ENCODE data around the gene RBM20.
"Not testable (repeated sequence)": the region's sequence is repeated elsewhere in the genome, so short reads cannot be mapped to it uniquely, and the experiment has no call there.

DNA sequence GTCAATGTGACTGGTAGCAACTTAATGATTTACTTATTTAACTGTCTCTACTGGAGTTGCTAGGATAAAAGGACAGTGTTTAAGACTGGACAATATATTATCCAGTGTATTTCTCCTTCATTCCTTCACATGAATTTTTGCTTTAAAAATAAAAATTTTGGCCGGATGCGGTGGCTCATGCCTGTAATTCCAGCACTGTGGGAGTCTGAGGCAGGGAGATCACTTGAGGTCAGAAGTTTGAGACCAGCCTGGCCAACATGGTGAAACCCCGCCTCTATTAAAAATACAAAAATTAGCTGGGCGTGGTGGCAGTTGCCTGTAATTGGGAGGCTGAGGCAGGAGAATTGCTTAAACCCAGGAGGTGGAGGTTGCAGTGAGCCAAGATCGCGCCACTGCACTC is 5.1 kb upstream of the RBM20 start:
- TF ChIP-seq, protein P1, sequence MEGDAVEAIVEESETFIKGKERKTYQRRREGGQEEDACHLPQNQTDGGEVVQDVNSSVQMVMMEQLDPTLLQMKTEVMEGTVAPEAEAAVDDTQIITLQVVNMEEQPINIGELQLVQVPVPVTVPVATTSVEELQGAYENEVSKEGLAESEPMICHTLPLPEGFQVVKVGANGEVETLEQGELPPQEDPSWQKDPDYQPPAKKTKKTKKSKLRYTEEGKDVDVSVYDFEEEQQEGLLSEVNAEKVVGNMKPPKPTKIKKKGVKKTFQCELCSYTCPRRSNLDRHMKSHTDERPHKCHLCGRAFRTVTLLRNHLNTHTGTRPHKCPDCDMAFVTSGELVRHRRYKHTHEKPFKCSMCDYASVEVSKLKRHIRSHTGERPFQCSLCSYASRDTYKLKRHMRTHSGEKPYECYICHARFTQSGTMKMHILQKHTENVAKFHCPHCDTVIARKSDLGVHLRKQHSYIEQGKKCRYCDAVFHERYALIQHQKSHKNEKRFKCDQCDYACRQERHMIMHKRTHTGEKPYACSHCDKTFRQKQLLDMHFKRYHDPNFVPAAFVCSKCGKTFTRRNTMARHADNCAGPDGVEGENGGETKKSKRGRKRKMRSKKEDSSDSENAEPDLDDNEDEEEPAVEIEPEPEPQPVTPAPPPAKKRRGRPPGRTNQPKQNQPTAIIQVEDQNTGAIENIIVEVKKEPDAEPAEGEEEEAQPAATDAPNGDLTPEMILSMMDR (IDR thresholded peaks at IDR 0.05), result not testable (repeated sequence)
- not testable (repeated sequence) for TF ChIP-seq CEBPB (IDR thresholded peaks at IDR 0.05); ZFP36 (IDR thresholded peaks at IDR 0.05; ENCODE audit: borderline replicate concordance, partially characterized antibody); POLR2A (IDR thresholded peaks at IDR 0.05; ENCODE audit: low read length); BHLHE40 (IDR thresholded peaks at IDR 0.05; ENCODE audit: low read depth, low read length)
- TF ChIP-seq, protein P2, sequence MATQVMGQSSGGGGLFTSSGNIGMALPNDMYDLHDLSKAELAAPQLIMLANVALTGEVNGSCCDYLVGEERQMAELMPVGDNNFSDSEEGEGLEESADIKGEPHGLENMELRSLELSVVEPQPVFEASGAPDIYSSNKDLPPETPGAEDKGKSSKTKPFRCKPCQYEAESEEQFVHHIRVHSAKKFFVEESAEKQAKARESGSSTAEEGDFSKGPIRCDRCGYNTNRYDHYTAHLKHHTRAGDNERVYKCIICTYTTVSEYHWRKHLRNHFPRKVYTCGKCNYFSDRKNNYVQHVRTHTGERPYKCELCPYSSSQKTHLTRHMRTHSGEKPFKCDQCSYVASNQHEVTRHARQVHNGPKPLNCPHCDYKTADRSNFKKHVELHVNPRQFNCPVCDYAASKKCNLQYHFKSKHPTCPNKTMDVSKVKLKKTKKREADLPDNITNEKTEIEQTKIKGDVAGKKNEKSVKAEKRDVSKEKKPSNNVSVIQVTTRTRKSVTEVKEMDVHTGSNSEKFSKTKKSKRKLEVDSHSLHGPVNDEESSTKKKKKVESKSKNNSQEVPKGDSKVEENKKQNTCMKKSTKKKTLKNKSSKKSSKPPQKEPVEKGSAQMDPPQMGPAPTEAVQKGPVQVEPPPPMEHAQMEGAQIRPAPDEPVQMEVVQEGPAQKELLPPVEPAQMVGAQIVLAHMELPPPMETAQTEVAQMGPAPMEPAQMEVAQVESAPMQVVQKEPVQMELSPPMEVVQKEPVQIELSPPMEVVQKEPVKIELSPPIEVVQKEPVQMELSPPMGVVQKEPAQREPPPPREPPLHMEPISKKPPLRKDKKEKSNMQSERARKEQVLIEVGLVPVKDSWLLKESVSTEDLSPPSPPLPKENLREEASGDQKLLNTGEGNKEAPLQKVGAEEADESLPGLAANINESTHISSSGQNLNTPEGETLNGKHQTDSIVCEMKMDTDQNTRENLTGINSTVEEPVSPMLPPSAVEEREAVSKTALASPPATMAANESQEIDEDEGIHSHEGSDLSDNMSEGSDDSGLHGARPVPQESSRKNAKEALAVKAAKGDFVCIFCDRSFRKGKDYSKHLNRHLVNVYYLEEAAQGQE (IDR thresholded peaks at IDR 0.05), result not testable (repeated sequence)

Measured in A549 (cell line).